ENCODE results near the gene ENPP5. TPM values are rescaled to one million over a fixed set of nuclear protein-coding genes. Genes with fewer than 3 reads are reported as not detected.
"Not testable (repeated sequence)": the region's sequence is repeated elsewhere in the genome, so short reads cannot be mapped to it uniquely, and the experiment has no call there.

ENPP5 gene
- total RNA-seq, 1 donor from 2014 or later, result 0.26 TPM

DNA sequence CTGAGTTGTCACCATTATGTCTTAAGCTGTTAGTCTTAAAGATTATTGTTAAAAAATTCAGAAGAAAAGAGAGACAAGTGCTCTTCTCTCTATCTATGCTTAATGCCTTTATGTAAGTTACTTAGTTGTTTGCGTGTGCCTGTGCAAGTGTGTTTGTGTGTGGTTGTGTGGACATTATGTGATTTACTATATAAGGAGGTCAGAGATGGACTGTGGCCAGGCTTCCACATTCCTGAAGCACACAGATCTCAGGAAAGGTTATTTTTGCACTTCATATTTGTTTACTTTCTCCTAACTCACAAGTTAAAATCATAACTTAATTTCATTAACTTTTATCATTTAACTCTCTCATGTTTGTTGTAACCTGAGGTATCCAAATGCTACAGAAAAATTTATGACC is 26.5 kb downstream of the ENPP5 start:
- H3K36me3 ChIP-seq (ENCODE audit: control insufficient read depth, insufficient read depth, low read length), result no peaks in the 10 kb centered on the region
- no peak overlapping the region for H3K4me3 ChIP-seq (ENCODE audit: low read depth, low read length)
- DNase-seq (ENCODE audit: low read depth), result no peak
- TF ChIP-seq, protein P1, sequence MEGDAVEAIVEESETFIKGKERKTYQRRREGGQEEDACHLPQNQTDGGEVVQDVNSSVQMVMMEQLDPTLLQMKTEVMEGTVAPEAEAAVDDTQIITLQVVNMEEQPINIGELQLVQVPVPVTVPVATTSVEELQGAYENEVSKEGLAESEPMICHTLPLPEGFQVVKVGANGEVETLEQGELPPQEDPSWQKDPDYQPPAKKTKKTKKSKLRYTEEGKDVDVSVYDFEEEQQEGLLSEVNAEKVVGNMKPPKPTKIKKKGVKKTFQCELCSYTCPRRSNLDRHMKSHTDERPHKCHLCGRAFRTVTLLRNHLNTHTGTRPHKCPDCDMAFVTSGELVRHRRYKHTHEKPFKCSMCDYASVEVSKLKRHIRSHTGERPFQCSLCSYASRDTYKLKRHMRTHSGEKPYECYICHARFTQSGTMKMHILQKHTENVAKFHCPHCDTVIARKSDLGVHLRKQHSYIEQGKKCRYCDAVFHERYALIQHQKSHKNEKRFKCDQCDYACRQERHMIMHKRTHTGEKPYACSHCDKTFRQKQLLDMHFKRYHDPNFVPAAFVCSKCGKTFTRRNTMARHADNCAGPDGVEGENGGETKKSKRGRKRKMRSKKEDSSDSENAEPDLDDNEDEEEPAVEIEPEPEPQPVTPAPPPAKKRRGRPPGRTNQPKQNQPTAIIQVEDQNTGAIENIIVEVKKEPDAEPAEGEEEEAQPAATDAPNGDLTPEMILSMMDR (IDR thresholded peaks at IDR 0.05; ENCODE audit: insufficient read depth, low read length, severe bottlenecking), result no peak
- no peak for FAIRE-seq
- H3K27me3 ChIP-seq (ENCODE audit: control insufficient read depth, insufficient read depth, low read length), result no peaks in the 10 kb centered on the region

DNA sequence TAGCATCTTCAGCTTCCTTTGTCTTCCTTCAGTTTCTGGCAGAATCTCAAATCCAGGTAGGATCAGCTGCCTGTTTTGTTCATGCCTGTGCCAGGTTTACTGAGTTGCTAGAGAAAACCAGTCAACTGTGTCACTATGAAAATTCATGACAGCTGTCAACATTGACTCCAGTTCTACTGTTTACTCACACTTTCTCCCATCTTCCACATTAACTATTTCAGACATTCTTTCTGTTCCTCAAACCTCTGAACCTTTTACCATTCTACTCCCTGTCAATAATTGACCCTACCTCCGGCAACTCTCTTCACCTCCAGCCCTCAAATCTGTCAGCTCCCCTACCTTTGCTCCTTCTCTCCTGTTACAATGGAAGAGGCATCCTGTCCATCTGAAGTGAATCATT is 32.5 kb downstream of the ENPP5 start:
- no peaks in the 10 kb centered on the region for H3K36me3 ChIP-seq (ENCODE audit: control insufficient read depth, insufficient read depth, low read length)
- H3K4me3 ChIP-seq (ENCODE audit: low read depth, low read length), result no peak overlapping the region
- DNase-seq (ENCODE audit: low read depth) (no peak), FAIRE-seq (no peak)
- H3K27me3 ChIP-seq (ENCODE audit: control insufficient read depth, insufficient read depth, low read length), result no peaks in the 10 kb centered on the region
- TF ChIP-seq, protein P1 (IDR thresholded peaks at IDR 0.05; ENCODE audit: insufficient read depth, low read length, severe bottlenecking), result no peak

DNA sequence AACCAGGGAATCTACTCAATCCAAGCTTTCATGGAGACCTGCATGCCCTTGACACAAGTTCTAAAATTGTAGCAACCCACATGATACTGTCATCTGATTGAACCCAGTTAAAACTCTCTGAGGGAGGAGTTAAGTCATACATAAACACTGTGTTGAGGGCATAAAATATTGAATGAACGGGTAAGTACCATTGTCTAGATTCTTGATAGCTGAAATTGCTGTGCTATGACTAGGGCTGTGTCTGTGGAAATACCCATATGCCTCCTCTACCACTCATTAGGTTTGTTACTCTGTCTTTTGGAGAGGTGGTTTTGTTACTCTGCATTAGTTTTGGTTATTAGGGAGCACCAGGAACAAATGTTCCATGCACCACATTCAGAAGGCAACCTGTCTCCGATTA is 33.4 kb downstream of the ENPP5 start:
- Histone ChIP-seq H3K4me3 (ENCODE audit: low read depth, low read length) (no peak overlapping the region), H3K27me3 (ENCODE audit: control insufficient read depth, insufficient read depth, low read length) (no peaks in the 10 kb centered on the region), H3K36me3 (ENCODE audit: control insufficient read depth, insufficient read depth, low read length) (no peaks in the 10 kb centered on the region)
- DNase-seq (ENCODE audit: low read depth) (no peak), FAIRE-seq (no peak)
- TF ChIP-seq, protein P1 (IDR thresholded peaks at IDR 0.05; ENCODE audit: insufficient read depth, low read length, severe bottlenecking), result no peak

DNA sequence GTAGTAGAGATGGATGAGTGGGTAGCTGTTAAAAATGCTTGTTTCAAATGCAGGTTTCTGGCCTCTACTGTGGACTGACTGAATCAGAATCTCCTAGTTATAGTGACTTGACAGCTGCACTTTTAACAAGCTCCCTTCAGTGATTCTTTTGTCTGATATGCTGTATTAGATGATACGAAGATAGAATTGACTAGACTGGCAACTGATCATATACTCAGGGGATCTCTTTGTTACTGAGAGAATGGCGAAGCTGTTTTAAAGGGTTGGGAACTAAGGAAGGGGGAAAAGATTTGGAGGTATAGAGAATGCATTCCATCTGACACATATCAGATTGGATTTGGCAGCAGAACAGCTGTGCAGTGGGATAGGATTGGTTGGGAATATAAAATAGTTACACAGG is 33.9 kb downstream of the ENPP5 start:
- no peak for DNase-seq (ENCODE audit: low read depth)
- no peaks in the 10 kb centered on the region for H3K27me3 ChIP-seq (ENCODE audit: control insufficient read depth, insufficient read depth, low read length)
- no peak overlapping the region for H3K4me3 ChIP-seq (ENCODE audit: low read depth, low read length)
- TF ChIP-seq, protein P1 (IDR thresholded peaks at IDR 0.05; ENCODE audit: insufficient read depth, low read length, severe bottlenecking), result no peak
- no peak for FAIRE-seq
- no peaks in the 10 kb centered on the region for H3K36me3 ChIP-seq (ENCODE audit: control insufficient read depth, insufficient read depth, low read length)

DNA sequence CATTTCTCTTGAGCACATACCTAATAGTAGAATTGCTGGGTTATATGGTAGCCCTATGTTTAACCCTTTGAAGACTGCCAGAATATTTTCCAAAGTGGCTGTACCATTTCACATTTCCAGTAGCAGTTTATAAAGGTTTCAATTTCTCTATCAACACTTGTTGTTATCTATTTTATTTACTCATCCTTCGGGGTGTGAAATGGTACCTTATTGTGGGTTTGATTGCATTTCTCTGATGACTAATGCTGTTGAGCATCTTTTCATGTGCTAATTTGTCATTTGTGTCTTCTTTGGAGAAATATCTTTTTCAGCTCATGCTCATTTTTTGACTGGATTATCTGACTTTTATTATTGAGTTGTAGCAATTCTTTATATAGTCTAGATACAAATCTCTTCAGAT is 35.6 kb downstream of the ENPP5 start:
- no peak for DNase-seq (ENCODE audit: low read depth)
- Histone ChIP-seq H3K4me3 (ENCODE audit: low read depth, low read length) (no peak overlapping the region), H3K36me3 (ENCODE audit: control insufficient read depth, insufficient read depth, low read length) (no peaks in the 10 kb centered on the region), H3K27me3 (ENCODE audit: control insufficient read depth, insufficient read depth, low read length) (no peaks in the 10 kb centered on the region)
- TF ChIP-seq, protein P1 (IDR thresholded peaks at IDR 0.05; ENCODE audit: insufficient read depth, low read length, severe bottlenecking), result no peak
- FAIRE-seq, result no peak

DNA sequence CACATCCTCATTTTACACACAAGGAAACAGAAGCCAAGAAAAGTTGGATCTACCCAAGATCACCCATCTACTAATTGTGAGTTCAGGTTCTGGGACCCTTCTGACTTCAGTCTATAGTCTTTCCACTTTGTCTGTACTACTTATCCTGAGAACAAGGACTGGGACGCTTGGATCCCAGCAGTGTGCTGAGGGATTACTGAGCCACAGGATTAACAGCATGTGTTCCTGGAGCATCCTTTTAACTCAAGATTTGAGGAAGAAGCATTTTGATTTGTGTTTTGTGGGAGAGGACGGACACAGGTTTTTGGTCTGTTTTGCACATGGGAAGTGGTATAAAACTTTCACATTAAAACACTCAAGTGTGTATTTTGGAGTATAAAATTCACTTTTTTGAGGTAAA is 36.6 kb downstream of the ENPP5 start:
- Histone ChIP-seq H3K36me3 (ENCODE audit: control insufficient read depth, insufficient read depth, low read length) (no peaks in the 10 kb centered on the region), H3K27me3 (ENCODE audit: control insufficient read depth, insufficient read depth, low read length) (no peaks in the 10 kb centered on the region), H3K4me3 (ENCODE audit: low read depth, low read length) (no peak overlapping the region)
- FAIRE-seq, result no peak
- no peak for DNase-seq (ENCODE audit: low read depth)
- TF ChIP-seq, protein P1 (IDR thresholded peaks at IDR 0.05; ENCODE audit: insufficient read depth, low read length, severe bottlenecking), result no peak

DNA sequence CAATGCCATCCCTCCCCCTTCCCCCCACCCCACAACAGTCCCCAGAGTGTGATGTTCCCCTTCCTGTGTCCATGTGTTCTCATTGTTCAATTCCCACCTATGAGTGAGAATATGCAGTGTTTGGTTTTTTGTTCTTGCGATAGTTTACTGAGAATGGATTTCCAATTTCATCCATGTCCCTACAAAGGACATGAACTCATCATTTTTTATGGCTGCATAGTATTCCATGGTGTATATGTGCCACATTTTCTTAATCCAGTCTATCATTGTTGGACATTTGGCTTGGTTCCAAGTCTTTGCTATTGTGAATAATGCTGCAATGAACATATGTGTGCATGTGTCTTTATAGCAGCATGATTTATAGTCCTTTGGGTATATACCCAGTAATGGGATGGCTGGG is 39.5 kb downstream of the ENPP5 start:
- H3K27me3 ChIP-seq (ENCODE audit: control insufficient read depth, insufficient read depth, low read length), result not testable (repeated sequence)

More for the DNA sequence above, 39.5 kb downstream of the ENPP5 start:
- DNase-seq (ENCODE audit: low read depth); FAIRE-seq; H3K36me3 ChIP-seq (ENCODE audit: control insufficient read depth, insufficient read depth, low read length); H3K4me3 ChIP-seq (ENCODE audit: low read depth, low read length): not testable (repeated sequence)

Data from bronchial epithelial cell (primary cell).